Inferior parietal cortex (tissue), 1 donor: ENCODE results near the gene SH3GLB2.

Source experiments
- DNase-seq: peaks from one replicate; pipeline ENCODE4 v3.0.0-alpha.2; 2016; ENCODE audit errors: extremely low spot score

Gene SH3GLB2

GRCh38 chr9:129028192-129028966, at the start of gene SH3GLB2:
Gene SH3GLB2, minus strand, starts transcription at chr9:129028331. Its CDS starts 177 bp downstream, at chr9:129028154.
- DNase-seq, result peak; percentile 78

- no peak for DNase-seq
These were observed 49.1 kb upstream of the SH3GLB2 start for GRCh38 chr9:129077236-129077635.

- no peak for DNase-seq
These were observed 48.5 kb upstream of the SH3GLB2 start for GRCh38 chr9:129076640-129077037.

GRCh38 chr9:129075996-129076639, 48.0 kb upstream of the SH3GLB2 start:
- DNase-seq, result no peak

GRCh38 chr9:129074106-129074505, 46.0 kb upstream of the SH3GLB2 start:
- no peak for DNase-seq

- DNase-seq, result no peak
These were observed 45.3 kb upstream of the SH3GLB2 start for GRCh38 chr9:129073404-129073803.

GRCh38 chr9:129072171-129072570, 44.0 kb upstream of the SH3GLB2 start:
- no peak for DNase-seq

GRCh38 chr9:129071526-129072126, 43.5 kb upstream of the SH3GLB2 start:
- DNase-seq, result no peak

- no peak for DNase-seq
These were observed 42.8 kb upstream of the SH3GLB2 start for GRCh38 chr9:129070696-129071525.

GRCh38 chr9:129069862-129070641, 41.9 kb upstream of the SH3GLB2 start:
- no peak for DNase-seq

GRCh38 chr9:129068990-129069861, 41.1 kb upstream of the SH3GLB2 start:
- DNase-seq, result peak; percentile 45

GRCh38 chr9:129068110-129068509, 40.0 kb upstream of the SH3GLB2 start:
- DNase-seq, result no peak

- DNase-seq, result no peak
These were observed 36.4 kb upstream of the SH3GLB2 start for GRCh38 chr9:129064499-129064908.

GRCh38 chr9:129063061-129063460, 34.9 kb upstream of the SH3GLB2 start:
- no peak for DNase-seq

- no peak for DNase-seq
These were observed 32.9 kb upstream of the SH3GLB2 start for GRCh38 chr9:129060991-129061390.

- no peak for DNase-seq
These were observed 32.0 kb upstream of the SH3GLB2 start for GRCh38 chr9:129059796-129060785.

- no peak for DNase-seq
These were observed 31.0 kb upstream of the SH3GLB2 start for GRCh38 chr9:129058965-129059795.
